ENCODE results near the gene CCDC30. TPM values are rescaled to one million over a fixed set of nuclear protein-coding genes. Genes with fewer than 3 reads are reported as not detected.

CCDC30 gene
- total RNA-seq, 4 donors from 2014 or later, result 1.8 to 29.4 (median 7.4) TPM

- H3K27me3 ChIP-seq, result no peaks in the 10 kb centered on the region
- H3K9me3 ChIP-seq, result no peaks in the 10 kb centered on the region
- no peaks in the 10 kb centered on the region for H3K4me1 ChIP-seq
- no peak for DNase-seq
- H3K27ac ChIP-seq, result no peak overlapping the region
- H3K4me3 ChIP-seq, result no peak overlapping the region
- H3K36me3 ChIP-seq, result peaks cover 0 to 38% (median 0%) of the 10 kb centered on the region in 3 donors
- TF ChIP-seq POLR2A (IDR thresholded peaks at IDR 0.05), result no peak
- TF ChIP-seq CTCF (IDR thresholded peaks at IDR 0.05), result no peak
These were observed 211.1 kb downstream of the CCDC30 start for GRCh38 chr1:42674214-42674613.

- no peak for TF ChIP-seq POLR2A (IDR thresholded peaks at IDR 0.05)
- TF ChIP-seq CTCF (IDR thresholded peaks at IDR 0.05), result no peak
- Histone ChIP-seq H3K4me3 (no peak overlapping the region), H3K27ac (no peak overlapping the region), H3K4me1 (no peaks in the 10 kb centered on the region), H3K9me3 (no peaks in the 10 kb centered on the region), H3K36me3 (peaks cover 0 to 33% (median 0%) of the 10 kb centered on the region in 3 donors), H3K27me3 (no peaks in the 10 kb centered on the region)
- DNase-seq, result no peak
These were observed 211.6 kb downstream of the CCDC30 start for GRCh38 chr1:42674682-42675081.

GRCh38 chr1:42675467-42675866 is 212.4 kb downstream of the CCDC30 start:
- Histone ChIP-seq H3K4me1 (peaks cover 0 to 4% (median 0%) of the 10 kb centered on the region in 4 donors), H3K27me3 (no peaks in the 10 kb centered on the region), H3K36me3 (peaks cover 0 to 25% (median 0%) of the 10 kb centered on the region in 3 donors), H3K27ac (no peak overlapping the region), H3K4me3 (no peak overlapping the region), H3K9me3 (no peaks in the 10 kb centered on the region)
- TF ChIP-seq CTCF (IDR thresholded peaks at IDR 0.05) (no peak), POLR2A (IDR thresholded peaks at IDR 0.05) (no peak)
- DNase-seq, result no peak

GRCh38 chr1:42676534-42677087 is 213.5 kb downstream of the CCDC30 start:
- H3K27ac ChIP-seq, result no peak overlapping the region
- H3K9me3 ChIP-seq, result no peaks in the 10 kb centered on the region
- H3K4me1 ChIP-seq, result peaks cover 0 to 12% (median 0%) of the 10 kb centered on the region in 4 donors
- TF ChIP-seq POLR2A (IDR thresholded peaks at IDR 0.05) (no peak), CTCF (IDR thresholded peaks at IDR 0.05) (no peak)
- no peak overlapping the region for H3K4me3 ChIP-seq
- H3K27me3 ChIP-seq, result no peaks in the 10 kb centered on the region
- H3K36me3 ChIP-seq, result peaks cover 0 to 21% (median 0%) of the 10 kb centered on the region in 3 donors
- no peak for DNase-seq

GRCh38 chr1:42679364-42679983 is 216.4 kb downstream of the CCDC30 start:
- Histone ChIP-seq H3K27me3 (no peaks in the 10 kb centered on the region), H3K36me3 (peaks cover 0 to 13% (median 0%) of the 10 kb centered on the region in 3 donors), H3K4me3 (no peak overlapping the region), H3K27ac (no peak overlapping the region), H3K9me3 (no peaks in the 10 kb centered on the region), H3K4me1 (peaks cover 0 to 21% (median 7%) of the 10 kb centered on the region in 4 donors)
- TF ChIP-seq POLR2A (IDR thresholded peaks at IDR 0.05), result no peak
- no peak for TF ChIP-seq CTCF (IDR thresholded peaks at IDR 0.05)
- no peak for DNase-seq
